ENCODE measurements around the gene CAPN12.
A peak's percentile ranks its signal among the peaks of the same experiment; 100 is the strongest.

The CAPN12 gene

DNA sequence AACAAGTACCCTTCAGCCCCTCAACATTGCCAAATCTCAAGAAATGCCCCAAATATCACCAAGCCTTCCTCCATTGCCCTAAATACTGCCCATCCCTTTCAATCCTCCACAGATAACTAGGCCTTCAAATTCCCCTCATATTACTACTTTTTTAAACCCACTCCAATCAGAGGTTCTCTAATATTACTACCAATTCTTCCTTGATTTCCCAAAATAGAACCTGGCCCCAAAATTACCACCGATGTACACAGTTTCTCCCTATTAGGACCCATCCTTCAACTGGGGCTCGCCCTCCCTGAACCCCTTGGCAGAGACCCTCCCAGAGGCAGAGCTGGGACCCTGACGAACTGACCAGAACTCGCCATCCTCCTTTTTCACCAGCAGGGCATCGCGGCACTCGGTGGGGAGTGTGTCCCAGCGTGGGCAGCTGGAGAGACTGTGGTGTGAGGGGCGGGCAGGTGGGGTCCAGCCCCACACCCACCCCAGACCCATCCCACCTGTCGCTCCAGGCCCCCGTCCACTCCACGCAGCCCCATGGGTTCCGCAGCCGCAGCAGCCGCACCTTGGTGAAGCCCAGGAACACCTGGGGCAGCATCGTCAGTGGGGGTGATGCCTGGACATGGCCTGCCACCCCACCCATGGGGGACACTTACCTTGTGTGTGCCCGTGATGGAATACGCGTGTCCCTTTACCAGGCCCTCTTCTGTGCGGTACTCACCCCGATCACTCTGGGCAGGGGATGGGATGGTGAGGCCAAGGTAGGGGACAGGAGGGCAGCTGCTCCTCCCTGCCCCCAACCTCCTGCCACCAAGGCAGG, 6.1 kb downstream of the CAPN12 start:
- DNase-seq: no peak

DNA sequence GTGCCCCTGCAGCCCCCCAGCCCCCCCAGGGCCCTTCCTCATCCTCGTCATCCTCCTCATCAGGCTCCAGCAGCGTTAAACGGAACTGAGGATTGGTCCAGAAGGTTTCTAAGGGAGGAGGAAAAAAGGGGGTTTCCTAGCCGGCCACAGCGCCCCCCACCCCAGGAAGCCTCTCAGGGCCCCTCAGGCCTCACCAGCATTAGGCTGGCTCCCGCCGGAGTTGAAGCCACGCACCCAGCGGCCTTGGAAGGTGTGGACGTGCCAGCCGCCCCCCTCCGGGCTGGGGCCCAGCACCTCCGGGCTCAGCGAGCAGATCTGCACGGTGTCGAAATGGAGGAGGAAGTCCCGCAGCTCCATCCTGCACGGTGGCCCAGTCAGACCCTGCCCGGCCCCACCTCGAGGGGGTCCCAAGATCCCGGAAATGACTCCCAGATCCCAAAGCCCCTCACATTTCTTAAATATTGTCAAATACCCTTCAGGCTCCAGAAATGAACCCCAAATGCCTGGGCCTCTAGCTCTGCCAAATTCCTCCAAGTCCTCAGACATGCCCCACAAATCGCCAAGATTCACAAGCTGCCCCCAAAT, 6.9 kb downstream of the CAPN12 start:
- DNase-seq: no peak

DNA sequence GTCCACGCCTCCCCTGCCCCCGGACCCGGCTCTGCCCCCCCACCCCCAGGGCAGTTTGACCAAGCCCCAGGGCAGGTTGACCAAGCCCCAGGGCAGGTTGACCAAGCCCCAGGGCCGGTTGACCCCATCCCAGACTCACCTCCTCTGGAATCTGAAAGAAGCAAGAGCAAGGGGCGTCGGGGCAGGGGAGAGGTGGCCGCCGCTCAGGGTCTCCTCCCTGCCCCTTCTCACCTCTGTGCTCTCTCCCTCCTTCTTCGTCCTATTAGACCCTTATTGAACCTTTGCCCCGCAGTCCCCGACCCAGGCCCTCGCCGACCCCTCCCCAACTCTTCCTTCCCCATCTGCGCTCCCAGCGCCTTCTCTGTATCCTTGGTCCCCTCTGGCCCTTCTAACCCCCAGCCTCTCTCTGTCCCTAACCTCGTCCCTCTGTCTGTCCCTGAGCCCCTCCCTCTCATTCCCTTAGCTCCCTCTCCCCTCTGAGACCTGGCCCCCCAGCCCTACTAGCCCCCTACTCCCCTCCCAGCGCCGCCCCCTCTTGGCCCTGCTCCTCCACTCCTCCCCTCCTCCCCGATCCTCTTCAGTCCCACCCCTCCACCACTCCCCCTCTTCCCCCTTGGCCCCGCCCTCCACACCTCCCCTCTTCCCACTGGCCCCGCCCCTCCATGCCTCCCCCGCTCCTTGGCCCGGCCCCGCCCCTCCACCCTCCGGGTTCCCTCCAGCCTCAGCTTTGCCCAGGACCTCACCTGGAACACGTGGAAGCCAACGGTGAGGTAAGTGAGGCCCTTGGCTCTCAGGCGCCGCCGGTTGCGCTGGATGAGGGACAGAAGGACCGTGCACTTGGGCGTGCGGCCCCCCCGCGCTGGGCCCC, 7.6 kb downstream of the CAPN12 start:
- DNase-seq: peak; percentile 67 to 75

DNA sequence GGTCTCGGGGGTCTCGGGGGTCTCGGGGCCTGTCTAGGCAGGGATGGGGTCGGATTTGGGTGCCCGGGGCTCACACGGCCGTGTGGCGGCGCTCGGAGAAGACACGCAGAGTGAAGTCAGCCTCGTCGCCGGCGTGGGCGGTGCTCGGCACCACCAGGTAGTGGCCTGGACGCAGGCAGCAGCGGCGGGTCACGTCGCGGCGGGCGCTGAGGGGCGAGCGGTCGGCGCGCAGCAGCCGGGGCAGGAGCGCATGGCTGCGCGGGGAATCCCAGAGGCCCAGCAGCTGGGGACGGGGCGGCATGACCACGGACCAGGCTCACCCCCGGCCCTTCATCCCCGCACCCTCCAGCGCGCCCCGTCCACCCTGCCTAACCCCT, 8.2 kb downstream of the CAPN12 start:
- DNase-seq: peak; percentile 64 to 71

DNA sequence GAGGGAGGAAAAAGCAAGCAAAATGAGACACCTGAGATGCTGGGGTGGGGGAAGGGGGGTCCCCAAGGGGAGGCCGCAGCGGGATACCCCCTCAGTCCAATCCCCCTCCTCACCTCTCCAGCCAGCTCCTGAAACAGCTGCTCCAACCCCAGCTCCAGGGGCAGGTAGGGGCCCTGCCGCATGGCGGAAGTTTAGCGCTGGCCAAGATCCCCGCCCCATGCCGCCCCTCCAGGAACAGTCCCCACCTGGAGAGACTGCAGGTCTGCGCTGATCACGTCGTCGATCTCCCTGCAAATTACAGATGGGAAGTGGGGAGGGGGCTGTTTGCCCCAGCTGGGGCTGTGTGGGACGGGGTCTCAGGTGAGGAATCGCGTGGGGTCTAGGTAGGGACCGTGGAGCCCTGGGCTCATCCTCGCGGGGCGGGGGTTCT, 9.0 kb downstream of the CAPN12 start:
- DNase-seq: peak in 1 of 2 donors; percentile 37

DNA sequence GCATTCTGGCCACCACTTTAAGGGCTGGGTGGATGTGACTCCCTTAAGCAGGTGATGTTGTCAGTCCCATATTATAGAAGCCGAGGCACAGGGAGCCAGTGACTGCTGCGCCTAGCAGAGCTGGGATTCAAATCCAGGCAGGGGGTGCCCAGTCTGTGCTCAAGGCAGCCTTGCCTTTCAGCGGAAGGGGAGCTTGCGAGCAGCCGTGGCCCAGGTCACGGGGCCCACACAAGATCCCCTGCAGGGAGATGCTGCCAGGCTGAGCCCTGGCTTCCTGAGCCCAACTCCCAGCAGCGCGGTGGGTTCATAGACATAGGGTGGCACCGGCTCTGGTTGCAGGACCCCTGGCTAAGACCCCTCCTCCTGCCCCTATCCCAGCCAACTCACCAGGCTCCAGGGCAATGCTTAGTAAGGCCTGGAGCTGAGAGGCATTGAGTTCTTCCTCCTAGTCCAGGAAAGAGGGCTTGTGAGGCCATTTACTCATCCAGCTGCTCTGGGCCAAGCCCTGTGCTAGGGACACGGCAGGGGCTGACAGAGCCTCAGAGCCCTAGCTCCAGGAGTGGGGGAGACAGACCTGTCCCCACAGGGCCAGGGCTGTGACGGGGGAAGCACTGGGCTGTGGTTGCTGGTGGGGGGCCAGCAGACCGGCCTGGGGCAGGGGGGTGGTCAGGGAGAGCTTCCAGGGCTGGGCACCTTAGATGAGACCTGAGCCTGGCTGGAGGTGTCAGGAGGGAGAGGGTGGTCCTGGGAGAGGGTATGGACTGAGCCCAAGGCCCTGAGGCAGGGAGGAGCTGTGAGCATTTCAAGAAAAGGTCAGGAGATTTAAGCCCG, 9.6 kb downstream of the CAPN12 start:
- peak in 1 of 2 donors; percentile 32 for DNase-seq

DNA sequence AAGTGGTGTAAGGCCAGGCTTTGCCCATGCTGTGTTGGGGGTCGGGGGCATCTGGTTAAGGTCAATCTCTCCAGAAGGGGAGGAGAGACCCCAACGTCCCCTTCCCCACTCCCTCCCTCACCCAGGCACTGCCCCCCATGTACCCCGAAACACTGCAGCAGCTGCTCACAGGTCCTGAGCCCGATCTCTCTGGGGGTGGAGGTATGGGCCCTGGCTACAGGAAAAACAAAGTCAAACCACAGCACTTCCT, 10.2 kb downstream of the CAPN12 start:
- no peak for DNase-seq

DNA sequence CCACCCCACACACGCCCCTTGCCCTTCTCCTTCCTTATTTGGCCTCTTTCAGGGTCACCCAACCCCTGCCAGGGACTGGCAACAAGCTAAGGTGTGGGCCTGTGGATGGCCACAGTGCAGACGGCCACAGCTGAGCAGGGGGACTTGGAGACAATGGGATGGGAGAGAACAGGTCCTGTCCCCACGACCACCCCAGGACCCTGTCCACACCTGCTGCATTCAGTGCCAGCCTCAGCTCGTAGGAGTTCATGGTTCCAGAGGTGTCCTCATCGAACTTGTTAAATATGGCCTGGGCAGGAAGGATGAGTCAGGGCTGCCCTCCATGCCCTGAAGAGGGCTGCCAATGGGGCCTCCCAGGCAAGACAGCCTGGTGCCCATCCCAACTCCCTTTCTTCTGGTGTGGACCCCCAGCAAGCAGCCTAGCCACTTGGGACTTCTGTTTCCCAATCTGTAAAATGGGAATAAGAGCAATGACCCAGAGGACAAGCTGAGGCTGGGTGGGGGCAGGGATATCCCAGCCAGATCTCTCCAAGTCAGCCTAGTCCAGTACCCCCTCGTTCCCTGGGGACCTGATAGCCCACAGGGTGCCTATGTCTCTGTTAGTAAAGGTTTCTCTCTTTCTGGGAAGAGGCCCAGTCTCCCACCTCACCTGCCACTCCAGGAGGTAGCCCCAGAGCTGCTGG, 10.6 kb downstream of the CAPN12 start:
- DNase-seq: no peak

DNA sequence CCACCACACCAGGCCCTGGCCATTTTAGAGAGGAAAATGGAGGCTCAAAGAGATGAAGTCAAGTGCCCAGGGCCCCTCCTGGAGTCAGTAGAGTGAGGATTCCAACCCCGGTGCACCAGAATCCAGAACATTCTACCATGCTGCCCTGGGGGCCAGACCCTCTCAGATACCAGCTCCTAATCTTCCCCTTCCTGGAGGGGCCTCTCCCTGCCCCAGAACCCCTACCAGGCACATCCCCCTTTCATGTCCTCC, 11.1 kb downstream of the CAPN12 start:
- no peak for DNase-seq

DNA sequence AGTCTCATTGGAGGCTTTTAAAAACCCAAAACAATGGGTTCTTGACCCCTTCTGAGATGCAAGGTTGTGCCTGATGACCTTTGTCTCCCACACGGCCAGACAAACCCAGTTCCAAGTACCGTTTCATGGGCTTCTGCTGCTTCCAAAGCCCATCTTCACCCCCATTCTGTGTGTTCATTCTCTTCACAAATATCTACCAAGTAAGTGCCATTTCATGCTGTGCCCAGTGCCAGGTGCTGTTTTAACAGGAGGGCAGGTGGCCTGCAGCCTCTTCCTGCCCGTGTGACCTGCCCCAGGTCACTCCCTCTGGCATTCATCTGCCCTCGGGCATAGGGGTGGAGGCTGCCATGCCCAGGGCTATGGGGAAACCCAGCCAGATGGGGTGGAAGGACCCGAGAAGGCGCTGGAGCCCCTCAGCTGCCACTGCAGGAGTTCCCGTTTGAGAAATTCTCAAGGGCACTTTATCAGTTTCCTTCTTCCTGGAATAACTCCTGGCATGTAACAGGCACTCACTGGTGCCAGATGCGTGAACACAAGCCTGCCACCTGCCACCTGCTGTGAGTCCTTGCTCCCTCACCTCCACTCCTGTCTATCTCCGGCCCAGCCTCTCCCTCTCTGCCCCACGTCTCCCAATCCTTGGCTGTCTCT, 12.5 kb downstream of the CAPN12 start:
- DNase-seq: no peak

DNA sequence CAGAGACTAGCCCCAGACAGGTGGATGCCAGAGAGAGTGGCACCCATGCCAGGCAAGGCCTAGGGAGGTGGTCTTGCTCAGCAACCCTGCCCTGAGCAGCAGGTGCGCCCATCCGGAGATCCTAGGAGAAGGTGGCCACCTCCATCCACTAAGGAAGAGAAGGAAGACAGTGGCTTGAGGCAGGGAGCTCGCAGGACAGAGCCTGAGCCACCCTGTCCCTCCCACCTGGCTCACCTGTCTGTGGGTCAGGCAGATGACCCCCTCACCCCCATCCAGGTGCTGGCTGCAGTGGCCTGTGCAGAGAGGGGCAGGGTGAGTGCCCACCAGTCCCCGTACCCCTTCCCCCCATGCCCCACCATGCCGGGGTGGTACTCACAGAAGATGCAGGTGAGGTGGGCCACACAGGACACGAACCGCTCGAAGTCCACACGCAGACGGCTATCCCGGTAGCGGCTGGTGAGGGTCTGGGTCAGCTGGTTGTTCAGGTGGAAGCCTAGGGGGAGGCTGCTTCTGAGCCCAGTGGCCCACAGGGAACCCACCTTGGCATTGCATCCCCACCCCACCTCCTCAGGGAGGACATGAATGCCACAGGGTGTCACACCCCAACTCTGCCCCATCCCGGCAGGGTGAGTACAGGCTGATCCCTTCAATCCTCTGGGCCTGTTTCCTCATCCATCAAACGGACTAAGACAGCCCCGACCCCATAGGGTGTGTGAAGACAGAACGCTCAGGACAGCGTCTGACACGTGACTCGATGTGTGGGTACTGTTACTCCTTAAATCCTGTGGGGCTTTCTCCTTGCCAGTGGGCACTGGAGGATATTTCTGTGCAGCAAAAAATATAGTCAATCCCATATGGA, 13.3 kb downstream of the CAPN12 start:
- DNase-seq: no peak

DNA sequence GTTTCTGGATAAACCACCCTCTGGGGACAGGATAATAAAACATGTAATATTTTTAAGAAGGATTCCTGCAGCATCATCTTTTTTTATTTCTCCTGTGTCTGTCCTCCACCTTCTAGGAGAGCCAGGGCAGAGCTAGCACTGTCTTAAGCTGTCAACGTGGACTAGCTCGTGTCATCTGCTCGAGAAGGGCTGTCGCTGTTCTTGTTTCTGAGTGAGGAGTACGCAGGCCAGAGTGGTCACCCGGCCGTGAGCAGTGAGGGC, 13.9 kb downstream of the CAPN12 start:
- DNase-seq: no peak

DNA sequence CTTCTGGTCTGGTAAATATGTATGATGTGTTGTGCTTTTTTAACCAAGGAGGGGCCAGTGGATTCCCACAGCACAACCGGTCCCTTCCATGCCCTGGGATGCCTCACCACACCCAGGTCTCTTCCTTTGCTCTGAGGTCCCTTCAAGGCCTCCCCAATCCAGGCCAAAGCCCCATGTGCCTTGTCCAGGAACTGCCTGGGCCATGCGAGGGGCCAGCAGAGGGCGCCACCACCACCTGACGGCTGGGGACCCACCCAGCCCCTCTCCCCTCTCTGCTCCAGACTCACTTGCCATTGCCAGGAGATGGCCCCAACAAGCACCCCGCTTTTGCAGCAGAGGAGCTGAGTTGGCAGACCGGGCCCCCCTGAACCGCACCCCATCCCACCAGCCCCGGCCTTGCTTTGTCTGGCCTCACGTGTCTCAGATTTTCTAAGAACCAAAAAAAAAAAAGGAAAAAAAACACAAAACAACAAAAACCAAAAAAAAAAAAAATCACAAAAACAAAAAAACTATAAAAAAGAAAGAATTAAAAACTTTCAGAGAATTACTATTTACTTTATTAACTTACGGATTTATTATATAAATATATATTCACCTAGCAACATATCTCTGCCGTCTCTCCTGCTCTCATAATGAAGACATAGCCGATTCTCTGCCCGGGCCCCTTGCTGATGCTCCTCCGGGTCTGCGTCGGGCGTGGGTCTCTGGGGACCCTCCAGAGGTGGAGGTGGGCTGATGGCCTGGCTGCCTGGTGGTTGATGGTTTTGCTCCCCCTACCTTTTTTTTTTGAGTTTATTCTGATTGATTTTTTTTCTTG, 14.4 kb downstream of the CAPN12 start:
- peak; percentile 86 to 87 for DNase-seq

DNA sequence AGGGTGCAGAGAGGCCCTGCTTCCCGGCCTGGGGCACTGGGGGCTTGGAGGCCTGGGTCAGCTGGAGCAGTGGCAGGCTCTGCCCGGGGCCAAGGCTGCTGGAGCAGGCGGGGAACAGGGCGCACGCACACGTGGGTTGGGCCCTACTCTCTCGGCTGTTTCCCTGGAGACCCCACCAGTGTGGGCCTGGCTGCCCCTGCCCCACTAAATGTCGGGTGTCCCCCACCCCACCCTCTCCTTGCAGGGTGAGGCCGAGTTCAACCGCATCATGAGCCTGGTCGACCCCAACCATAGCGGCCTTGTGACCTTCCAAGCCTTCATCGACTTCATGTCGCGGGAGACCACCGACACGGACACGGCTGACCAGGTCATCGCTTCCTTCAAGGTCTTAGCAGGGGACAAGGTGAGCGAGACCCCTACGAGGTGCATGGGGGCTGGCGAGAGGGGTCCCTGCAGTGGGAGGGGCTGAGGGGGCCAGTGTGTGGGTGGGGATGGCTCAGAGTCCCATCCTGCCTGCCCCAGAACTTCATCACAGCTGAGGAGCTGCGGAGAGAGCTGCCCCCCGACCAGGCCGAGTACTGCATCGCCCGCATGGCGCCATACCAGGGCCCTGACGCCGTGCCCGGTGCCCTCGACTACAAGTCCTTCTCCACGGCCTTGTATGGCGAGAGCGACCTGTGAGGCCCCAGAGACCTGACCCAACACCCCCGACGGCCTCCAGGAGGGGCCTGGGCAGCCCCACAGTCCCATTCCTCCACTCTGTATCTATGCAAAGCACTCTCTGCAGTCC, 15.3 kb downstream of the CAPN12 start:
- DNase-seq: no peak

DNA sequence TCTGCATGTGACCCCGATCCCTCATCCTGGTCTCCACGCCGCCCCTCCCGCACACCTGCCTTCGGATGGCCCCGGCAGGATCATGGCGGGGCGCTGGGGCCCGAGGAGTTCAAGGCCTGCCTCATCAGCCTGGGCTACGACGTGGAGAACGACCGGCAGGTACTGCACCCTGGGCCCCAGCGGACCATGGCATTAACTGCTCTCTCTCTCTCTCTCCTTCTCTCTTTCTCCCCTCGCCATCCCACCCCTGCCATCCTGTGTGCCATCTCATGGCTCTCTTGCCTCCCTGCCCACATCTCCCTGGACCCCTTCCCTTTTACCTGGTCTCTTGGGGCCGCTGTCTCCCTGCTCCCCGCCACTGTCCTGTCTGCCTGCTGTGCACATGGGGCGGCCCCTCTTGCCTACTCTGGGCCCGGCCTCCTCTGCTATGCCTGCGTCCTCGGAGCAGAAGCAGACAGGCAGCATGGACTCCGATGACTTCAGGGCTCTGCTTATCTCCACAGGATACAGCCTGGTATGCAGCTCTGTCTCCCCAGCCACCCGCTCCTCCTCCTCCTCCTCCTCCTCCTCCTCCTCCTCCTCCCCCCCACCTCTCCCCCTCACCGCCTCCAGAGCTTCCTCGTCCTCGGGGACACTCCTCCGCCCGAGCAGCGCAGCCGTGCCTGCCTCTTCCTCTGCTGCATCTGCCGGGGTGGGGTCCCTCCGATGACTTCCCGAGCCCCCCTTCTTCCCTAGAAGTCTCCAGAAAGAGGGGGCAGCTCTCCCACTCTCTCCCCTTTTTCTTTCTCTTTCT, 16.2 kb downstream of the CAPN12 start:
- DNase-seq: no peak

DNA sequence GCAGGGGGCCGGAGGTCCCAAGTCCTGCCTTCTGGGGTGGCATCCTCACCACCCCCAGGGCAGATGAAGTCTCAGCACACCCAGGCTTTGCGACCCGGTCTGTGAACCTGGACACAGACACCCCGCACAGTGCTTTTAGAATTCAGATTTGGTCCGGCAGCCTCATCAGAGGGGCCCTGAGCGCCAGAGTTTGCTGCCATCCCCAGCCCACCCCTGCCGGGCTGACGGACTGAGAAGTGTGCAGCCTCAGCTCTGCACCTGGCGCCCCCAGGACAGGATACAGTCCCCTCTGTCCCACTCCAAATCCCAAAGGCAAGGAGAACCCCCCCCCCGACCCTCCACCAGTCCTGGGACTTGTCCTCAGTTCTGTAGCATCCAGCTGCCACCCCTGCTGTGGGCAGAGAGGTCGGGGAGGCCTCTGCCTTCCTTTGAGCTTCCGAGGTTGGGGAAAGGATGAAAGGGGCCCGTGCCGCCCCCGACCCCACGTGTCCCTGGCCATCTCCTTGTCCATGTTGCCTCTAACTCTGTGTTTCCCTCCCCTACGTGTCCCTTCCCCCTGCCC, 16.9 kb downstream of the CAPN12 start:
- no peak for DNase-seq

DNA sequence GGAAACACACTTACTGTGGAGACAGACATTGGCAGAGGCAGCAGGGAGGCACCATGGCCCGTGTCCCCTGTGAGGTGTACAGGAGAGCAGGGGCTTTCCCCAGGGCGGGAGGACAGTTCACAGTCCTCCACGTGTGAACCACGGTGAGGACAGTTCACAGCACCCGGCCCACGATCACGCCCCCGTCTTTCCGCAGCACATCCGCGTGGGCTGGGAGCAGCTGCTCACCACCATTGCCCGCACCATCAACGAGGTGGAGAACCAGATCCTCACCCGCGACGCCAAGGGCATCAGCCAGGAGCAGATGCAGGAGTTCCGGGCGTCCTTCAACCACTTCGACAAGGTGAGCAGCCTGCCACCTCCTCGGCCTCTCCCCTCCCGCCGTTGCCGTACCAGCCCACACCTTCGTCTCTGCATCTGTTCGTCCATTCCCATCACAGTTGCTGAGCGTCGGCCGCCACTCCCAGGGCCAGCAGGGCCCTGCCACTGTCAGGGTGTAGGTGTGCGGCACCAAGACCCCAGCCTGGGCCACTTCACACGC, 17.4 kb downstream of the CAPN12 start:
- no peak for DNase-seq

DNA sequence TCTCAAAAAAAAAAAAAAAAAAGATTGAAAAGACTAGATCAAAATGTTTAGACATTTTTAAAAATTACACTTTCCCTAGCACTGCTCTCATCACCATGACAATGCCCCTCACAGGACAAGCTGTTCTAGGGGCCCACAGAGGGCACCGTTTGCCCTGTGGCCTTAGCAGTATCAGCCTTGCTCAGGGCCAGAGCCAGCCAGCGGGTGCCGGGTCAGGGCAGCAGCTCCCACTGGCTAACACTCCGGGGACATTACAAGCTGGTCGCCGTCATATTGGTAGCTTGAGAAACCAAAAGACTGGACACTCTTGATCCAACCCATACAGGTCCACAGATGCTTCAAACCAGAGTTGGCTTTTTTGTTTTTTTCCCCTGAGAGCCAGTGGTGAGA, 18.0 kb downstream of the CAPN12 start:
- DNase-seq: no peak

All from stimulated activated CD4-positive, alpha-beta T cell treated with anti-CD3 and anti-CD28 coated beads, Interleukin-2, amount 100 ng/mL, for 24 hours (primary cell).